Upper lobe of left lung (tissue), 6 donors: ENCODE measurements around the gene CLSTN2. TPM values are rescaled to one million over a fixed set of nuclear protein-coding genes. Genes with fewer than 3 reads are reported as not detected.

Experiments
- ATAC-seq, 2 donors: fragments of 200-7000 bp; cut with Tn5 transposase; one replicate each; pipeline ENCODE4 v1.9.1; 2022; ENCODE audit warnings: mild to moderate bottlenecking in 2 of 2, moderate library complexity in 2 of 2; ENCODE audit not compliant: low FRiP score in 2 of 2
- DNase-seq, 2 donors: peaks; one replicate each; pipeline ENCODE4 v3.0.0-alpha.2; 2019 to 2020
- H3K27ac ChIP-seq, 4 donors: fragments of 200-600 bp; sonication (generic); one replicate each; pipeline ENCODE4 v1.5.1; 2016 to 2019
- H3K27me3 ChIP-seq, 4 donors: fragments of 200-600 bp; sonication (generic); one replicate each; pipeline ENCODE4 v1.5.1; 2017 to 2019
- H3K36me3 ChIP-seq, 4 donors: fragments of 200-600 bp; sonication (generic); one replicate each; pipeline ENCODE4 v1.5.1; 2016 to 2019
- H3K4me1 ChIP-seq, 4 donors: fragments of 200-600 bp; sonication (generic); one replicate each; pipeline ENCODE4 v1.5.1; 2018 to 2019
- H3K4me3 ChIP-seq, 4 donors: fragments of 200-600 bp; sonication (generic); one replicate each; pipeline ENCODE4 v1.5.1; 2017 to 2019; ENCODE audit warnings: mild to moderate bottlenecking in 2 of 4, moderate library complexity in 1 of 4
- H3K9me3 ChIP-seq, 4 donors: fragments of 200-600 bp; sonication (generic); one replicate each; pipeline ENCODE4 v1.5.1; 2018 to 2019
- EP300 ChIP-seq, 4 donors: sonication (generic); formaldehyde crosslinking; IDR thresholded peaks; one replicate each; pipeline ENCODE4 v1.5.1; 2017; ENCODE audit warnings: antibody characterized with exemption in 4 of 4, control low read depth in 2 of 4
- POLR2A ChIP-seq, 4 donors: fragments of 450-650 bp; IDR thresholded peaks; one replicate each; pipeline ENCODE4 v1.5.1; 2016 to 2017; ENCODE audit warnings: antibody characterized with exemption in 4 of 4, mild to moderate bottlenecking in 2 of 4
- POLR2AphosphoS5 ChIP-seq, 2 donors: sonication (generic); formaldehyde crosslinking; IDR thresholded peaks; one replicate each; pipeline ENCODE4 v1.5.1; 2017; ENCODE audit warnings: antibody characterized with exemption in 2 of 2
- WGBS, 2 donors: methylation state at CpG; one replicate each; pipeline ENCODE4 v1.1.5; 2017 to 2018; 5-methylcytosine and 5-hydroxymethylcytosine counted together
- total RNA-seq, 6 donors: library from RNA; depleted of rRNA in 4 of 6; stranded (reverse); fragments of >200 nt in 4 of 6; gene quantifications; one replicate each; pipeline versions ENCODE4 v1.1.0 to v1.2.1, GENCODE V29; 2016 to 2021
- TF ChIP-seq, protein P1 (sequence below), 6 experiments: fragments of 450-650 bp in 4 of 6; fragments of 200-600 bp in 2 of 6; sonication (generic) in 2 of 6; IDR thresholded peaks; one replicate each; pipeline ENCODE4 v1.5.1; 2016 to 2019; ENCODE audit warnings: antibody characterized with exemption in 6 of 6
- donor health status: DM: no; HTN: no; CAD: no; lungs with moderate emphysema.
- donor health status: DM: no; HTN: yes; CAD: no; lungs with severe emphysema.

The CLSTN2 gene
- total RNA-seq, 6 donors from 2014 or later, result 1.0 to 4.3 (median 1.6) TPM

DNA sequence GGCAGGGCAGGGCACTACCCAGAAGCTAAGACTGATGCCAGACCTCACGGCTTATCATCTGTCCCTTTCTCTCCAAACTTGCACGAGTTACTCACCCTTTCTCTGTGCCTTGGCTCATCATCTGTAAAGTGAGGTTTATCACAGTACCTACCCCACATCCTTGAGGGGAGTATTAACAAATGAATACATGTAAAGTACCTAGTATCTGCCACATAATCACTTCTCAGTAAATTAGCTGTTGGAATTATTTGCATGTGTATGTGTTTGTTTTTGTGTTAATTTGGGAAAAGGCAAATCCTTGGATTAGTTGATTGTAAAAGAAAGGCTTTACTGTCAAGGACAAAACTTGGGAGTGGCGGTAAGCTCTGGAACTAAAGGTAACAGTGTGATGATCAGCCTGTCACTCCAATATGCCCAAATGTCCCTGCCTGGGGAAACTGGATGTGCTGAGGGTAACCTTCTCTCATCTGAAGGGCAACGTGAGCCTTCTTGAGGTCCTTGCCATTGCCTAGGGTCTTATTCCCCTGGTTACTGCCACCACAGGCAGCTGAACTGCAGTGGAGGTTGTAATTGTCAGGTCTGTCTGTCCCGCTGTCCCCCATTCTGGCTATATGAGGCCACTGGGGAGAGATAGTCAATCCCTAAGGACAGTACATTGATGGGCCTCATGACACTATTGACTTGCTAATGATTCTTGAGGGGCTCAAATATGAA is 269.4 kb downstream of the CLSTN2 start:
- DNase-seq (no peak), ATAC-seq (no peak)
- H3K36me3 ChIP-seq, result no peaks in the 10 kb centered on the region
- no peaks in the 10 kb centered on the region for H3K27me3 ChIP-seq
- H3K27ac ChIP-seq, result no peak overlapping the region
- no peak overlapping the region for H3K4me3 ChIP-seq
- H3K9me3 ChIP-seq, result no peaks in the 10 kb centered on the region
- TF ChIP-seq, protein P1, sequence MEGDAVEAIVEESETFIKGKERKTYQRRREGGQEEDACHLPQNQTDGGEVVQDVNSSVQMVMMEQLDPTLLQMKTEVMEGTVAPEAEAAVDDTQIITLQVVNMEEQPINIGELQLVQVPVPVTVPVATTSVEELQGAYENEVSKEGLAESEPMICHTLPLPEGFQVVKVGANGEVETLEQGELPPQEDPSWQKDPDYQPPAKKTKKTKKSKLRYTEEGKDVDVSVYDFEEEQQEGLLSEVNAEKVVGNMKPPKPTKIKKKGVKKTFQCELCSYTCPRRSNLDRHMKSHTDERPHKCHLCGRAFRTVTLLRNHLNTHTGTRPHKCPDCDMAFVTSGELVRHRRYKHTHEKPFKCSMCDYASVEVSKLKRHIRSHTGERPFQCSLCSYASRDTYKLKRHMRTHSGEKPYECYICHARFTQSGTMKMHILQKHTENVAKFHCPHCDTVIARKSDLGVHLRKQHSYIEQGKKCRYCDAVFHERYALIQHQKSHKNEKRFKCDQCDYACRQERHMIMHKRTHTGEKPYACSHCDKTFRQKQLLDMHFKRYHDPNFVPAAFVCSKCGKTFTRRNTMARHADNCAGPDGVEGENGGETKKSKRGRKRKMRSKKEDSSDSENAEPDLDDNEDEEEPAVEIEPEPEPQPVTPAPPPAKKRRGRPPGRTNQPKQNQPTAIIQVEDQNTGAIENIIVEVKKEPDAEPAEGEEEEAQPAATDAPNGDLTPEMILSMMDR (IDR thresholded peaks at IDR 0.05), result no peak
- TF ChIP-seq EP300 (IDR thresholded peaks at IDR 0.05), result no peak
- no peak for TF ChIP-seq POLR2AphosphoS5 (IDR thresholded peaks at IDR 0.05)
- no peak for TF ChIP-seq POLR2A (IDR thresholded peaks at IDR 0.05)
- WGBS, 2 donors, result 52 to 57% methylated on average over 4 to 5 of the region's 5 CpGs
- peaks cover 0 to 3% (median 0%) of the 10 kb centered on the region in 4 donors for H3K4me1 ChIP-seq

DNA sequence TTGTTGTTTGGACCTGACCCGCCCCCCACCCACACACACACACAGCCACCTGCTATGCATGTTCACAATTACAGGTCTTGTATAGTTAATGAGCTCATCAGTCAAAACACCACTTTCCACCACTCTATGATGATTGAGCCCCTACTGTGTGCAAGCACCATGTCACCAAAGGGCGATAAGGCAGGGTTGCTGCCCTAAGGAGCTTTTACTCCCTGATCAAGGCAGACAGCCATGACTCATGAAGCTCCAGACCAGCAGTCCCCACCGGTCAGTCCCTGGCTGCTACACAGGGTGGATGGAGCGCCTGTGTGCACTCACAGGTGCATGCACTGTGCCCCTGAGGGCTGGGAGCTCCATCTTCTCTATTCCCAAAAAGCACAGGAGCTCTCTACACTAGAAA is 270.6 kb downstream of the CLSTN2 start:
- H3K4me1 ChIP-seq, result peaks cover 0 to 3% (median 0%) of the 10 kb centered on the region in 4 donors
- no peaks in the 10 kb centered on the region for H3K36me3 ChIP-seq
- H3K9me3 ChIP-seq, result no peaks in the 10 kb centered on the region
- ATAC-seq (no peak), DNase-seq (no peak)
- WGBS, 2 donors, result 76 to 78% methylated on average over 4 of the region's 4 CpGs
- no peaks in the 10 kb centered on the region for H3K27me3 ChIP-seq
- TF ChIP-seq POLR2AphosphoS5 (IDR thresholded peaks at IDR 0.05) (no peak), POLR2A (IDR thresholded peaks at IDR 0.05) (no peak), EP300 (IDR thresholded peaks at IDR 0.05) (no peak)
- TF ChIP-seq, protein P1 (IDR thresholded peaks at IDR 0.05), result no peak
- no peak overlapping the region for H3K27ac ChIP-seq
- H3K4me3 ChIP-seq, result no peak overlapping the region

GRCh38 chr3:140206196-140207040 is 271.4 kb downstream of the CLSTN2 start:
- 21 to 29% methylated on average over 4 of the region's 4 CpGs for WGBS, 2 donors
- no peaks in the 10 kb centered on the region for H3K36me3 ChIP-seq
- DNase-seq (no peak), ATAC-seq (no peak)
- H3K27me3 ChIP-seq, result no peaks in the 10 kb centered on the region
- H3K27ac ChIP-seq, result no peak overlapping the region
- TF ChIP-seq, protein P1 (IDR thresholded peaks at IDR 0.05), result no peak
- TF ChIP-seq POLR2AphosphoS5 (IDR thresholded peaks at IDR 0.05), result no peak
- no peak for TF ChIP-seq POLR2A (IDR thresholded peaks at IDR 0.05)
- TF ChIP-seq EP300 (IDR thresholded peaks at IDR 0.05), result no peak
- H3K9me3 ChIP-seq, result no peaks in the 10 kb centered on the region
- H3K4me3 ChIP-seq, result no peak overlapping the region
- peaks cover 0 to 3% (median 0%) of the 10 kb centered on the region in 4 donors for H3K4me1 ChIP-seq

DNA sequence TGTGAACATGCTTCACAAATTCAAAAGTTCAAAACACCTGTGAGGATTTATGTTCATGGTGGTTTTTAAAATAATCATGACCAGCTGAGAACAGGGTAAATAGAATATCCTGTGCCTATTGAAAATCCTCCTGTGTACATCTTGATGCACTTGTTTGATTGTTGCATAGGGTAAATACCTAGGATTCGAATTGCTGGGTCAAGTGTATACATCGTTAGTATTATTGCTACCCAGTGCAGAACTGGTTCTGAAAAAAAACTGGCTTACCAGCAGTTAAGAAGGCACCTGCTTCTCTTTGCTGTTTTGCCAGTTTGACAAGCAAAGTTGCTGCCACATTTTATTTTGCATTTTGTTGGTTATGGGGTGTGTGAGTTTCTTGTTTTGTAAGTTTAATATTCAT is 272.6 kb downstream of the CLSTN2 start:
- TF ChIP-seq POLR2A (IDR thresholded peaks at IDR 0.05), result no peak
- TF ChIP-seq EP300 (IDR thresholded peaks at IDR 0.05), result no peak
- TF ChIP-seq, protein P1 (IDR thresholded peaks at IDR 0.05), result no peak
- TF ChIP-seq POLR2AphosphoS5 (IDR thresholded peaks at IDR 0.05), result no peak
- 50 to 69% methylated on average over 2 of the region's 2 CpGs for WGBS, 2 donors
- DNase-seq (no peak), ATAC-seq (no peak)
- H3K27me3 ChIP-seq, result no peaks in the 10 kb centered on the region
- H3K27ac ChIP-seq, result no peak overlapping the region
- no peak overlapping the region for H3K4me3 ChIP-seq
- peaks cover 0 to 3% (median 0%) of the 10 kb centered on the region in 4 donors for H3K4me1 ChIP-seq
- no peaks in the 10 kb centered on the region for H3K36me3 ChIP-seq
- no peaks in the 10 kb centered on the region for H3K9me3 ChIP-seq
